K562 (cell line): ENCODE results near the gene RASL11A. TPM values are rescaled to one million over a fixed set of nuclear protein-coding genes. Genes with fewer than 3 reads are reported as not detected.

ENCODE experiments used
- ARID3A ChIP-seq: IDR thresholded peaks from 2 replicates; pipeline ENCODE4 v1.6.1; 2012; ENCODE audit warnings: low read depth, low read length, improper control_type of control experiment, borderline replicate concordance
- BRD4 ChIP-seq: fragments of 200-600 bp; sonication (generic); IDR thresholded peaks from 2 replicates; pipeline ENCODE4 v1.6.1; 2017; ENCODE audit warnings: inconsistent platforms
- BRF2 ChIP-seq: IDR thresholded peaks from 3 replicates; pipeline ENCODE4 v1.6.1; 2011; ENCODE audit warnings: borderline replicate concordance, mild to moderate bottlenecking; ENCODE audit not compliant: insufficient read length, insufficient read depth
- CEBPB ChIP-seq: fragments of 450-650 bp; IDR thresholded peaks from 2 replicates; pipeline ENCODE4 v1.6.1; 2016; ENCODE audit warnings: missing genetic modification characterization, missing compliant biosample characterization
- CHD1 ChIP-seq: fragments of 200-600 bp; sonication (generic); IDR thresholded peaks from one replicate; pipeline ENCODE4 v1.6.1; 2012; ENCODE audit warnings: mild to moderate bottlenecking, moderate library complexity, low read length, inconsistent platforms
- DDX20 ChIP-seq: fragments of 450-650 bp; IDR thresholded peaks from 2 replicates; pipeline ENCODE4 v1.6.1; 2016; ENCODE audit warnings: missing genetic modification characterization, low read depth, mild to moderate bottlenecking, missing compliant biosample characterization, moderate library complexity
- E2F3 ChIP-seq: fragments of 250-450 bp; sonication (Bioruptor Pico); IDR thresholded peaks from 2 replicates; pipeline ENCODE4 v1.4.0; 2020; ENCODE audit warnings: mild to moderate bottlenecking
- EP300 ChIP-seq: IDR thresholded peaks from 2 replicates; pipeline ENCODE4 v1.6.1; 2012; ENCODE audit warnings: low read length, improper control_type of control experiment
- HDAC2 ChIP-seq: fragments of 450-650 bp; IDR thresholded peaks from 2 replicates; pipeline ENCODE4 v1.6.1; 2016; ENCODE audit warnings: mild to moderate bottlenecking
- HLTF ChIP-seq: fragments of 450-650 bp; IDR thresholded peaks from 2 replicates; pipeline ENCODE4 v1.6.1; 2016
- IFI16 ChIP-seq: fragments of 250-450 bp; sonication (Bioruptor Pico); IDR thresholded peaks from 2 replicates; pipeline ENCODE4 v2.1.2; 2022; ENCODE audit warnings: mild to moderate bottlenecking, inconsistent platforms
- JUNB ChIP-seq: fragments of 450-650 bp; formaldehyde crosslinking; conservative IDR thresholded peaks from 2 replicates; pipeline ENCODE4 v1.4.0; 2020; ENCODE audit warnings: mild to moderate bottlenecking
- MED1 ChIP-seq: sonication (generic); formaldehyde crosslinking; IDR thresholded peaks from 2 replicates; pipeline ENCODE4 v1.8.1; 2023; ENCODE audit warnings: missing genetic modification reagents, borderline replicate concordance
- PHB ChIP-seq: fragments of 250-450 bp; sonication (Bioruptor Pico); IDR thresholded peaks from 2 replicates; pipeline ENCODE4 v1.5.0; 2021
- ZNF224 ChIP-seq: sonication (generic); formaldehyde crosslinking; IDR thresholded peaks from 2 replicates; pipeline ENCODE4 v1.8.0; 2022; ENCODE audit warnings: mild to moderate bottlenecking, missing genetic modification reagents
- ZNF280B ChIP-seq: fragments of 250-450 bp; sonication (Bioruptor Pico); IDR thresholded peaks from 2 replicates; pipeline ENCODE4 v1.5.1; 2021; ENCODE audit warnings: mild to moderate bottlenecking
- polyA plus RNA-seq, 8 experiments: library from polyadenylated mRNA; depleted of rRNA in 4 of 8; stranded (reverse) in 5 of 8; unstranded in 3 of 8; fragments of >200 nt; fragmentation: Nextera tagmentation in 2 of 8; fragmentation: Illumina TruSeq in 1 of 8; extraction: Ambion mirVana in 2 of 8; extraction: Trizol in 1 of 8; gene quantifications; 2 replicates each; pipeline versions ENCODE4 v1.2.1 to v1.2.3, GENCODE V29; 2011 to 2014; ENCODE audit warnings: inconsistent platforms in 1 of 8, missing spikeins in 1 of 8
- total RNA-seq, 7 experiments: library from RNA; depleted of rRNA in 6 of 7; stranded (reverse); fragments of >200 nt in 6 of 7; fragmentation: Illumina TruSeq in 2 of 7; extraction: Trizol in 2 of 7; gene quantifications; 2 replicates each; pipeline versions ENCODE4 v1.2.1 to v1.2.3, GENCODE V29; 2011 to 2021; ENCODE audit warnings: low replicate concordance in 1 of 7

RASL11A gene
- total and polyA plus RNA-seq, 9 of the 15 experiments (the other 6 are each of a cell fraction or from before 2014, with no cell fraction given): 0.11 to 2.2 (median 1.5) TPM; not detected in 1

GRCh38 chr13:27270594-27271520 lies at the start of gene RASL11A (continued):
- TF ChIP-seq MED1: no peak
- TF ChIP-seq ZNF224 (CRISPR knock-in tag): no peak
- TF ChIP-seq JUNB (CRISPR knock-in tag): no peak
- TF ChIP-seq HLTF: no peak
- TF ChIP-seq EP300: no peak
- TF ChIP-seq IFI16 (CRISPR knock-in tag): no peak
- no peak for TF ChIP-seq CEBPB (tag)
- no peak for TF ChIP-seq ZNF280B (CRISPR knock-in tag)
- no peak for TF ChIP-seq BRD4
- TF ChIP-seq BRF2: no peak
- no peak for TF ChIP-seq E2F3 (CRISPR knock-in tag)
- TF ChIP-seq CHD1: no peak
- no peak for TF ChIP-seq PHB (CRISPR knock-in tag)
- no peak for TF ChIP-seq DDX20 (tag)
- TF ChIP-seq HDAC2: no peak
- no peak for TF ChIP-seq ARID3A
